GM12878 (cell line): Measurements from ENCODE around the gene RBPJ. TPM values are rescaled to one million over a fixed set of nuclear protein-coding genes. Genes with fewer than 3 reads are reported as not detected.

Experiments used
- ATAC-seq: fragments of 200-7000 bp; cut with Tn5 transposase; 3 replicates; pipeline ENCODE4 v1.9.1; 2020; ENCODE audit warnings: mild to moderate bottlenecking, moderate library complexity
- BruUV-seq: library from RNA; stranded (reverse); fragments of 400-500 nt; replicated peaks from 2 replicates; lab custom pipeline; 2021; lab: Mats Ljungman, UMichigan
- CTCF ChIA-PET: fragments of 300-600 bp; sonication (Branson Sonifier 250); formaldehyde crosslinking; extraction: SDS; loops from one replicate; lab custom pipeline; 2021; ENCODE audit warnings: inconsistent platforms; lab: Yijun Ruan, JAX
- POLR2A ChIA-PET: fragments of 350-600 bp; formaldehyde crosslinking; extraction: SDS; loops from one replicate; lab custom pipeline; 2021; ENCODE audit warnings: inconsistent platforms; lab: Charles Lee
- RAD21 ChIA-PET: fragments of 300-600 bp; sonication (Branson Sonifier 250); formaldehyde crosslinking; loops from one replicate; lab custom pipeline; 2023; ENCODE audit warnings: antibody characterized with exemption; ENCODE audit not compliant: unreplicated experiment; lab: Charles Lee
- SMC1A ChIA-PET: fragments of 300-600 bp; sonication (Branson Sonifier 250); formaldehyde crosslinking; loops from one replicate; lab custom pipeline; 2023; ENCODE audit not compliant: unreplicated experiment, uncharacterized antibody; lab: Charles Lee
- DNase-seq: peaks from one replicate; pipeline ENCODE4 v3.0.0-alpha.2; 2011; ENCODE audit warnings: low read depth, low spot score
- FAIRE-seq: peaks from 3 replicates; lab custom pipeline; 2011; peaks lifted over from hg19 to GRCh38; lab: Jason Lieb, UNC
- H2AFZ ChIP-seq: 2 replicates; pipeline ENCODE4 v1.6.0; 2011; ENCODE audit warnings: low read depth, low read length, control low read depth; ENCODE audit not compliant: control insufficient read depth
- H3K27ac ChIP-seq: 2 replicates; pipeline ENCODE4 v1.5.1; 2011; ENCODE audit warnings: control low read depth; ENCODE audit not compliant: control insufficient read depth, insufficient read depth
- H3K27me3 ChIP-seq, 2 experiments: replicated peaks in 1 of 2; 2 replicates each; pipeline versions ENCODE4 v1.6.0 to v1.6.1; 2011; ENCODE audit warnings: low read length in 1 of 2; ENCODE audit not compliant: control insufficient read depth in 2 of 2, insufficient read depth in 2 of 2
- H3K36me3 ChIP-seq, 2 experiments: 2 replicates each; pipeline ENCODE4 v1.5.1; 2011; ENCODE audit warnings: low read length in 1 of 2; ENCODE audit not compliant: control insufficient read depth in 2 of 2, insufficient read depth in 2 of 2
- H3K4me1 ChIP-seq: 2 replicates; pipeline ENCODE4 v1.6.1; 2011; ENCODE audit warnings: mild to moderate bottlenecking, low read length, moderate library complexity, mixed read lengths; ENCODE audit not compliant: control insufficient read depth, insufficient read depth
- H3K4me2 ChIP-seq: 2 replicates; pipeline ENCODE4 v1.6.0; 2011; ENCODE audit warnings: control low read depth; ENCODE audit not compliant: control insufficient read depth, insufficient read depth
- H3K4me3 ChIP-seq: fragments of 200-600 bp; sonication (generic); 2 replicates; pipeline ENCODE4 v1.5.1; 2016
- H3K79me2 ChIP-seq: 2 replicates; pipeline ENCODE4 v1.6.0; 2011; ENCODE audit warnings: low read length; ENCODE audit not compliant: control insufficient read depth, insufficient read depth
- H3K9ac ChIP-seq: 2 replicates; pipeline ENCODE4 v1.8.0; 2011; ENCODE audit warnings: low read length, control low read depth, mixed read lengths; ENCODE audit not compliant: control insufficient read depth, insufficient read depth
- H3K9me3 ChIP-seq: replicated peaks from 3 replicates; pipeline ENCODE4 v1.5.1; 2011; ENCODE audit warnings: mild to moderate bottlenecking, low read length; ENCODE audit not compliant: control insufficient read depth, insufficient read depth
- H4K20me1 ChIP-seq: 2 replicates; pipeline ENCODE4 v1.6.0; 2011; ENCODE audit not compliant: control insufficient read depth, insufficient read depth
- CHD1 ChIP-seq: IDR thresholded peaks from 2 replicates; pipeline ENCODE4 v1.6.1; 2012; ENCODE audit warnings: low read depth, low read length, improper control_type of control experiment
- ESRRA ChIP-seq: IDR thresholded peaks from 2 replicates; pipeline ENCODE4 v1.6.1; 2012; ENCODE audit warnings: mild to moderate bottlenecking, low read length, improper control_type of control experiment
- JUND ChIP-seq: IDR thresholded peaks from 2 replicates; pipeline ENCODE4 v1.6.1; 2012; ENCODE audit warnings: low read depth, mild to moderate bottlenecking, low read length, improper control_type of control experiment, moderate library complexity
- KAT2A ChIP-seq: conservative IDR thresholded peaks from 2 replicates; pipeline ENCODE4 v1.6.1; 2011; ENCODE audit warnings: low read depth, low read length; ENCODE audit not compliant: control insufficient read depth
- MTA3 ChIP-seq: IDR thresholded peaks from 2 replicates; pipeline ENCODE4 v1.6.1; 2012; ENCODE audit warnings: low read length, inconsistent platforms, borderline replicate concordance
- NFYB ChIP-seq: IDR thresholded peaks from 2 replicates; pipeline ENCODE4 v1.6.1; 2011; ENCODE audit warnings: low read depth, mild to moderate bottlenecking, low read length, improper control_type of control experiment, moderate library complexity; ENCODE audit not compliant: insufficient read depth
- SMC3 ChIP-seq: IDR thresholded peaks from 2 replicates; pipeline ENCODE4 v1.6.1; 2011; ENCODE audit warnings: low read length, improper control_type of control experiment, borderline replicate concordance
- YBX1 ChIP-seq: fragments of 450-650 bp; IDR thresholded peaks from 2 replicates; pipeline ENCODE4 v1.6.1; 2016; ENCODE audit warnings: antibody characterized with exemption
- ZBED1 ChIP-seq: IDR thresholded peaks from 2 replicates; pipeline ENCODE4 v1.6.1; 2016; ENCODE audit warnings: borderline replicate concordance
- ZZZ3 ChIP-seq: IDR thresholded peaks from 2 replicates; pipeline ENCODE4 v1.6.1; 2011; ENCODE audit warnings: low read depth; ENCODE audit not compliant: control insufficient read depth, insufficient read length
- WGBS: methylation state at CpG from one replicate; pipeline ENCODE4 v1.1.6; 2016; ENCODE audit warnings: low lambda C conversion rate; ENCODE audit not compliant: insufficient replicate concordance, insufficient coverage; ENCODE audit errors: missing lambda C conversion rate; 5-methylcytosine and 5-hydroxymethylcytosine counted together
- in situ Hi-C: fragments of 300-500 bp; cut with MboI; formaldehyde crosslinking; loops from 9 replicates; pipeline ENCODE4 v1.14.3; 2018; ENCODE audit warnings: mixed read lengths
- intact Hi-C: fragments of 100-400 bp; cut with micrococcal nuclease; formaldehyde crosslinking; loops from one replicate; pipeline ENCODE4 v1.14.2; 2022; ENCODE audit not compliant: unreplicated experiment
- polyA plus RNA-seq, 11 experiments: library from polyadenylated mRNA; depleted of rRNA in 4 of 11; unstranded in 6 of 11; stranded (reverse) in 5 of 11; fragments of >200 nt; fragmentation: Nextera tagmentation in 4 of 11; fragmentation: Illumina TruSeq in 1 of 11; extraction: Ambion mirVana in 4 of 11; extraction: Trizol in 1 of 11; gene quantifications; 1 replicate in 1 of 11; 2 replicates in 10 of 11; pipeline versions ENCODE4 v1.2.1 to v1.2.3, GENCODE V29; 2011 to 2016; ENCODE audit warnings: inconsistent platforms in 2 of 11, missing spikeins in 2 of 11, low read depth in 1 of 11
- total RNA-seq, 4 experiments: library from RNA; depleted of rRNA in 3 of 4; stranded (reverse); fragments of >200 nt in 3 of 4; fragmentation: Illumina TruSeq in 1 of 4; extraction: Trizol in 1 of 4; gene quantifications; 2 replicates each; pipeline versions ENCODE4 v1.2.1 to v1.2.3, GENCODE V29; 2013 to 2021
- TF ChIP-seq, protein P1 (sequence below): IDR thresholded peaks from 2 replicates; pipeline ENCODE4 v1.6.1; 2012; ENCODE audit warnings: low read depth, low read length, improper control_type of control experiment
- TF ChIP-seq, protein P2 (sequence below): IDR thresholded peaks from 2 replicates; pipeline ENCODE4 v1.6.1; 2012; ENCODE audit warnings: low read length, inconsistent platforms
- TF ChIP-seq, protein P3 (sequence below): IDR thresholded peaks from 2 replicates; pipeline ENCODE4 v1.6.1; 2011; ENCODE audit warnings: borderline replicate concordance, low read depth, mild to moderate bottlenecking, moderate library complexity, mixed read lengths, low read length; ENCODE audit not compliant: insufficient read depth; ENCODE audit errors: extremely low read length
- TF ChIP-seq, protein P4 (sequence below): fragments of 450-650 bp; IDR thresholded peaks from 2 replicates; pipeline ENCODE4 v1.6.1; 2017; ENCODE audit warnings: borderline replicate concordance

Gene RBPJ
- total and polyA plus RNA-seq, 10 of the 15 experiments (the other 5 are each of a cell fraction or from before 2014, with no cell fraction given): 24.5 to 87.6 (median 41.6) TPM

DNA sequence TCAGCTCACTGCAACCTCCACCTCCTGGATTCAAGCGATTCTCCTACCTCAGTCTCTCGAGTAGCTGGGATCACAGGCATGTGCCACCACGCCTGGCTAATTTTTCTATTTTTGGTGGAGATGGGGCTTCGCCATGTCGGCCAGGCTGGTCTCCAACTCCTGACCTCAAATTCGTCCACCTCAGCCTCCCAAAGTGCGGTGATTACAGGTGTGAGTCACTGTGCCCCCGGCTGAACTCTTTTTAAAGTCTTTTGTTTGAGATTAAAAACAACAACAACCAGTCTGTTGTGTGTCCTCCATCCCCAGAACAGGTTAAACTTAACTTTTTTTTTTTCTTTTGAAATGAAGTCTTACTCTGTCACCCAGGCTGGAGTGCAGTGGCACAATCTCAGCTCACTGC, 36.3 kb upstream of the RBPJ start:
- FAIRE-seq (no peak), ATAC-seq (no peak), DNase-seq (no peak)
- H3K4me3 ChIP-seq: no peak overlapping the region
- intact Hi-C loops: no loop called here
- peaks cover 15% of the 10 kb centered on the region for H3K4me1 ChIP-seq
- ChIA-PET CTCF (interaction anchor here (1.7 kb wide), 1 partner anchor 201 kb away, joined by 3 read pairs; no protein-coding TSS in a partner anchor), SMC1A (interaction anchor here (1.3 kb wide), 1 partner anchor 27 kb away, joined by 3 read pairs; no protein-coding TSS in a partner anchor), POLR2A (no interaction called here), RAD21 (no interaction called here)
- H4K20me1 ChIP-seq: no peaks in the 10 kb centered on the region
- 65% methylated on average over 8 of the region's 8 CpGs for WGBS
- BruUV-seq: no TSS peak
- H3K4me2 ChIP-seq: no peak overlapping the region
- no peak overlapping the region for H3K27ac ChIP-seq
- no peak overlapping the region for H2AFZ ChIP-seq
- in situ Hi-C loops: no loop called here
- H3K36me3 ChIP-seq: no peaks in the 10 kb centered on the region
- TF ChIP-seq, protein P1, sequence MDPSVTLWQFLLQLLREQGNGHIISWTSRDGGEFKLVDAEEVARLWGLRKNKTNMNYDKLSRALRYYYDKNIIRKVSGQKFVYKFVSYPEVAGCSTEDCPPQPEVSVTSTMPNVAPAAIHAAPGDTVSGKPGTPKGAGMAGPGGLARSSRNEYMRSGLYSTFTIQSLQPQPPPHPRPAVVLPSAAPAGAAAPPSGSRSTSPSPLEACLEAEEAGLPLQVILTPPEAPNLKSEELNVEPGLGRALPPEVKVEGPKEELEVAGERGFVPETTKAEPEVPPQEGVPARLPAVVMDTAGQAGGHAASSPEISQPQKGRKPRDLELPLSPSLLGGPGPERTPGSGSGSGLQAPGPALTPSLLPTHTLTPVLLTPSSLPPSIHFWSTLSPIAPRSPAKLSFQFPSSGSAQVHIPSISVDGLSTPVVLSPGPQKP: no peak
- TF ChIP-seq, protein P2, sequence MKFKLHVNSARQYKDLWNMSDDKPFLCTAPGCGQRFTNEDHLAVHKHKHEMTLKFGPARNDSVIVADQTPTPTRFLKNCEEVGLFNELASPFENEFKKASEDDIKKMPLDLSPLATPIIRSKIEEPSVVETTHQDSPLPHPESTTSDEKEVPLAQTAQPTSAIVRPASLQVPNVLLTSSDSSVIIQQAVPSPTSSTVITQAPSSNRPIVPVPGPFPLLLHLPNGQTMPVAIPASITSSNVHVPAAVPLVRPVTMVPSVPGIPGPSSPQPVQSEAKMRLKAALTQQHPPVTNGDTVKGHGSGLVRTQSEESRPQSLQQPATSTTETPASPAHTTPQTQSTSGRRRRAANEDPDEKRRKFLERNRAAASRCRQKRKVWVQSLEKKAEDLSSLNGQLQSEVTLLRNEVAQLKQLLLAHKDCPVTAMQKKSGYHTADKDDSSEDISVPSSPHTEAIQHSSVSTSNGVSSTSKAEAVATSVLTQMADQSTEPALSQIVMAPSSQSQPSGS: no peak
- no peak for TF ChIP-seq CHD1
- TF ChIP-seq MTA3: no peak
- no peaks in the 10 kb centered on the region for H3K79me2 ChIP-seq
- H3K9me3 ChIP-seq: no peaks in the 10 kb centered on the region
- H3K27me3 ChIP-seq: no peaks in the 10 kb centered on the region
- no peak overlapping the region for H3K9ac ChIP-seq

DNA sequence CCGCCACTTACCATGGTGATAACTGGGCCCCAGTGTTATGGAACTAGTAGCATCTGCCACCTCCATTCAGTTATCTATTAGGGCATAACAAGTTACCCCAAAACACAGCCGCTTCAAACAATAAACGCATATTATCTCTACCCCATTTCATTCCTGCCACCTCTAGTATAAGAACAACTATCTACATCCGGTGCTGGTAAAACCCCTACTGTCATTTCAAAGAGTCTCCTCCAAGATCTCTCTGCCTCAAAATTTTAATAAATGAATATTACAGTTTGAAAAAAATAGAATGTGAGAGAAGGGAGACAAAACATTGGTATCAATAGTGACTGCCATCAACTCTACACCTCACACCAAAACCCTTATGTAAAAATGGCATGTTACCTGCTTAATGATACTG, 35.5 kb upstream of the RBPJ start:
- RAD21 ChIA-PET: no interaction called here
- no peak overlapping the region for H3K4me2 ChIP-seq
- no TSS peak for BruUV-seq
- POLR2A ChIA-PET: no interaction called here
- H3K36me3 ChIP-seq: no peaks in the 10 kb centered on the region
- no peaks in the 10 kb centered on the region for H3K9me3 ChIP-seq
- no peak for ATAC-seq
- 39% methylated on average over 4 of the region's 4 CpGs for WGBS
- no peak overlapping the region for H3K4me3 ChIP-seq
- SMC1A ChIA-PET: no interaction called here
- no peaks in the 10 kb centered on the region for H3K79me2 ChIP-seq
- DNase-seq: no peak
- intact Hi-C loops (no loop called here), in situ Hi-C loops (no loop called here)
- no peak overlapping the region for H2AFZ ChIP-seq
- no peaks in the 10 kb centered on the region for H4K20me1 ChIP-seq
- no peak overlapping the region for H3K27ac ChIP-seq
- no peaks in the 10 kb centered on the region for H3K27me3 ChIP-seq
- peaks cover 15% of the 10 kb centered on the region for H3K4me1 ChIP-seq
- CTCF ChIA-PET: no interaction called here
- H3K9ac ChIP-seq: no peak overlapping the region
- no peak for FAIRE-seq
- TF ChIP-seq, protein P3, sequence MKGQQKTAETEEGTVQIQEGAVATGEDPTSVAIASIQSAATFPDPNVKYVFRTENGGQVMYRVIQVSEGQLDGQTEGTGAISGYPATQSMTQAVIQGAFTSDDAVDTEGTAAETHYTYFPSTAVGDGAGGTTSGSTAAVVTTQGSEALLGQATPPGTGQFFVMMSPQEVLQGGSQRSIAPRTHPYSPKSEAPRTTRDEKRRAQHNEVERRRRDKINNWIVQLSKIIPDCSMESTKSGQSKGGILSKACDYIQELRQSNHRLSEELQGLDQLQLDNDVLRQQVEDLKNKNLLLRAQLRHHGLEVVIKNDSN: no peak
- TF ChIP-seq YBX1: no peak
- TF ChIP-seq NFYB: no peak
- TF ChIP-seq JUND: no peak
- TF ChIP-seq KAT2A: no peak
- TF ChIP-seq, protein P4, sequence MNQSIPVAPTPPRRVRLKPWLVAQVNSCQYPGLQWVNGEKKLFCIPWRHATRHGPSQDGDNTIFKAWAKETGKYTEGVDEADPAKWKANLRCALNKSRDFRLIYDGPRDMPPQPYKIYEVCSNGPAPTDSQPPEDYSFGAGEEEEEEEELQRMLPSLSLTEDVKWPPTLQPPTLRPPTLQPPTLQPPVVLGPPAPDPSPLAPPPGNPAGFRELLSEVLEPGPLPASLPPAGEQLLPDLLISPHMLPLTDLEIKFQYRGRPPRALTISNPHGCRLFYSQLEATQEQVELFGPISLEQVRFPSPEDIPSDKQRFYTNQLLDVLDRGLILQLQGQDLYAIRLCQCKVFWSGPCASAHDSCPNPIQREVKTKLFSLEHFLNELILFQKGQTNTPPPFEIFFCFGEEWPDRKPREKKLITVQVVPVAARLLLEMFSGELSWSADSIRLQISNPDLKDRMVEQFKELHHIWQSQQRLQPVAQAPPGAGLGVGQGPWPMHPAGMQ: no peak
- no peak for TF ChIP-seq ZZZ3
- TF ChIP-seq ESRRA: no peak
- no peak for TF ChIP-seq ZBED1
- no peak for TF ChIP-seq SMC3
